ENCODE data around the gene DNAJC11.

- TF ChIP-seq CTCF (IDR thresholded peaks at IDR 0.05 in 8 of 11, conservative IDR thresholded peaks at IDR 0.05 in 3 of 11): no peak
- no peak for TF ChIP-seq POLR2A (IDR thresholded peaks at IDR 0.05)
- no peak for TF ChIP-seq POLR2AphosphoS5 (IDR thresholded peaks at IDR 0.05)
Observed at GRCh38 chr1:6675941-6676340, 25.7 kb downstream of the DNAJC11 start.
